ENCODE results near the gene PRKAG2.

PRKAG2 gene

DNA sequence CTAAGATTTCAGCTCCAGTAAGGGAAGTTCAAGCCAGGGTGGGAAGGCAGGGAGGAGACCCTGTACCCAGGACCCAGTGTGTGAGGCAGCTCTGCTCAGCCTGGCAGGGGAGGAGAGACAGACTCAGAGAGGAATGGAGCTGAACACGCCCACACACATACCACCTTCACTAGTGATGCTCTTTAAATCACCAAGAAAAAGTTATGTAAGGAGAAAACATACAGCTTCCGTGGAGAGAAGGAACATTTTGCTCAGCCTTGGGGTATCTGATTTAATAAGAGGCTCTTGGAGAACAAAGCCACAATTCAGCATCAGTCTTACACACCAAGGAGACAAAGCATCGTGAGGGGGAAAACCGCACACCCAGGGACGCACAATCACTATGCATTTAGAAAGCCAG, 62.9 kb downstream of the PRKAG2 start:
- no peak for TF ChIP-seq GATA2 (IDR thresholded peaks at IDR 0.05; ENCODE audit: low read depth, low read length)
- no peak for TF ChIP-seq GATA3 (IDR thresholded peaks at IDR 0.05; ENCODE audit: low read depth, low read length)

DNA sequence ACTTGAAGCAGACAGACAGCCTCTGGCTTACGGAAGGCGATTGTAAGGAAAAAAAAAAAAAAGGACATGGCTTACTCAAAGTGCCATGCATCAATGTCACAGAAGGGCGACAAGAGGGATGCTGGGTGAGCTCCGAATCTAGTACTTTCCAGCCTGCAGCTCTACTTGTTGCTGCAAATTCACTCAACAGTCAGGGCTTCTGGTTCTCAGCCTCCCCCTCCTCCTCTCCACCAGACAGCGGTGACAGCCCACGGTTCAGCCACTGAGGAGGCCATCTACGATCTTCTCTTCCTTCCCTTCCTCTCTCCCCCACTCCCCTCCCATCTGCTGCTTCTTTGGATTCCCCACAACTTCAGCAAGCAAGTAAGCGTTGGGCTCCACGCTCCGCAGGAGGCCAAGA, 63.5 kb downstream of the PRKAG2 start:
- TF ChIP-seq GATA2 (IDR thresholded peaks at IDR 0.05; ENCODE audit: low read depth, low read length) (no peak), GATA3 (IDR thresholded peaks at IDR 0.05; ENCODE audit: low read depth, low read length) (no peak)

DNA sequence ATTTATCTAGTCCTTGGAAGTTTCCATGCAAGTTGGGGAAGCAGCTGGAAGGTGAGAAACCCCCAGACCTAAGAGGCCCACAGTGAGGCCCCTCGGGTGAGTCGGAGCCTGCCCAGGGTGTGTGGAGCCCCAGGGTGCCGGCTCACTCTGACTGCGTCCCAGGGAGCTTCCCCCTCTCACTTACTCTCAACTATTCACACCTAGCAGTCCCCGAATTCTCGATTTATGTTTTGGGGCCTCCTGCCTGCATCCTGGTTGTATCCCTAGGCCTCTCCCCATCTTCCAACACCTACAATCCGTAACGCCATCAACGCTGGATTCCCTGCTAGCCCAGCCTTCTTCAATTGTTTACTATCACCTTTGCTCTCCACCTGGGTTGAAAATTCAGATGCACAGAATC, 63.9 kb downstream of the PRKAG2 start:
- no peak for TF ChIP-seq GATA2 (IDR thresholded peaks at IDR 0.05; ENCODE audit: low read depth, low read length)
- TF ChIP-seq GATA3 (IDR thresholded peaks at IDR 0.05; ENCODE audit: low read depth, low read length) = no peak

DNA sequence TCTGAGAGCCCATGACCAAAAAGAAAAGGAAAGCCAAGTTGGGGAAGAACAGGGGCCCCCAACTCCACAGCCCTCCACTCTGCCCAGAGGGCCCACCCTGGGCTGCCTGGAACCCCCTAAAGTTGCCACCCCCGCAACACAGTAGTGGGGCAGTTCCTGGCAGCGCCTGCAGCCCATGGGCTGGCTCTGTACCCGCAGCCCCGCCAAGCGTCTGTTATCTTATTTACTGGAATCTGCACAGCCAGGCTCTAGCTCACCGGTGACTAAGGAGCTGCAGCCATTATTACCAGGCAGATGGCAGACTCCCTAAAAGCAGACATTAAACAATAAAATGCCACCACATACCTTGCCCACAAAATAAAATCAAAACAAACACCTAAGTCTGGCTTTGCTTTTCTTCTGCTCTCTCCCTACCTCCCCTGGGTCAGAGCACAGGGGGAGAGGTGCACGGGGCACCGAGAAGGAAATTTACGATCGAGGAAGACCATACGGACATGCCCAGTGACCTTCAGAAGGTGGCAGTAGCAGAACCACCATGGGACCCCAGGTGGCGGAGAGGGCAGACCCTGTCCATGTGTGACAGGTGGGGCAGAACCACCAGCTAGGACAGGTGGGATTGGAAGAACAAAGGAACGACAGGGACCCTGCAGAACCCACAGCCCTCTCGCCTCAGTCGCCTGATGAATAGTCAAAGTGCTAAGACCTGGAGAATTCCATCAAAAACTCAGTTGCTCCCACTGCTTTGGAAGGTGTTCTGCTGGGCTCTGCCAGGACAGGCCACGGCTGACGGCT, 66.3 kb downstream of the PRKAG2 start:
- TF ChIP-seq GATA3 (IDR thresholded peaks at IDR 0.05; ENCODE audit: low read depth, low read length) (no peak), GATA2 (IDR thresholded peaks at IDR 0.05; ENCODE audit: low read depth, low read length) (peak; percentile 31)

DNA sequence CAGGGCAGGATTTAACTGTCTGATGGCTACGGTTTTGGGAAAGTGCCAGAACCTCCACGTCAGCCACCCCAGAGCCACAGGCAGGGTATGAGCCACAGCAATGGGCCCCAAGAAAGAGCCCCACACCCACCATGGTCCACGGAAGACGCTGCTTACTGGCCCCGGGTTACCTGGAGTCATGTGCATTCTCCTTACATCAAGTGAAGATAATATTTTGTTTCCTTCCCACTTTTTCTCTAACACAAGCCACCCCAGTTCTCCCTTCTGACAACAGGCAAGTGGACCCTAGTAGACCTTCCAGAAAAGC, 67.1 kb downstream of the PRKAG2 start:
- TF ChIP-seq GATA3 (IDR thresholded peaks at IDR 0.05; ENCODE audit: low read depth, low read length) = no peak
- no peak for TF ChIP-seq GATA2 (IDR thresholded peaks at IDR 0.05; ENCODE audit: low read depth, low read length)

DNA sequence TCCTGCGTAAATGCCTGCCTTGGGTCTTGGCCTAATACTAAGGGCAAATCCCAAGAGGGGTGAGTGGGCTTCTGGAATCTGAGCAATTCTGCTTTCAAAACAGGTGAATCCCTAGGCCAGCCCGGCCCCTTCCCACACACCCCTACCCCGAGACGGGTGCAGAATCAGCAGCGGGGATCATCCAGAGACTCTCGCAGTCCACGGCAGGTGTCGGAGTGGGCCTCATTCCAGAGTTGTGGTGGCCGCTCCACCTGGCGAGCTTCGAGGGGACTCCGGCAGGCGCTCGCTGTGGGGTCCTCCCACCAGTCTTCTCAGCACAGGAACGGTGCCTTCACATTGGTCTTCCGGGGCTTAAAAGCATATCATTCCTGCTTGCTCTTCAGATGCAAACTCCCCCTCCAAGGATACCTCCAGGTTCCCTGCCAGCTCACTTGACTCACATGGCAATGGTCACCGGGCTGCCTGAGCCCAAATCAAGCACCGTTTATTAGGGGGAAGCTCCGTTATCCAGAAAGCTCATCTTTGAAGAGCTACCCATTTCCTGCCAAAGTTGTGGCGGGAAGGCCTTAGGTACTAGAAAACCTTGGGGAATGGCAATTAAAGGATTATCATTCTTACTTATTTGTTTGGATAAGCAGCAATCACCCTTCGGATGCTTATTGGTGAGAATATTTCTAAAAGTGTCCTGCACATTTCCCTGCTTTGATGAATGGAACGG, 67.6 kb downstream of the PRKAG2 start:
- TF ChIP-seq GATA2 (IDR thresholded peaks at IDR 0.05; ENCODE audit: low read depth, low read length) (no peak), GATA3 (IDR thresholded peaks at IDR 0.05; ENCODE audit: low read depth, low read length) (no peak)

DNA sequence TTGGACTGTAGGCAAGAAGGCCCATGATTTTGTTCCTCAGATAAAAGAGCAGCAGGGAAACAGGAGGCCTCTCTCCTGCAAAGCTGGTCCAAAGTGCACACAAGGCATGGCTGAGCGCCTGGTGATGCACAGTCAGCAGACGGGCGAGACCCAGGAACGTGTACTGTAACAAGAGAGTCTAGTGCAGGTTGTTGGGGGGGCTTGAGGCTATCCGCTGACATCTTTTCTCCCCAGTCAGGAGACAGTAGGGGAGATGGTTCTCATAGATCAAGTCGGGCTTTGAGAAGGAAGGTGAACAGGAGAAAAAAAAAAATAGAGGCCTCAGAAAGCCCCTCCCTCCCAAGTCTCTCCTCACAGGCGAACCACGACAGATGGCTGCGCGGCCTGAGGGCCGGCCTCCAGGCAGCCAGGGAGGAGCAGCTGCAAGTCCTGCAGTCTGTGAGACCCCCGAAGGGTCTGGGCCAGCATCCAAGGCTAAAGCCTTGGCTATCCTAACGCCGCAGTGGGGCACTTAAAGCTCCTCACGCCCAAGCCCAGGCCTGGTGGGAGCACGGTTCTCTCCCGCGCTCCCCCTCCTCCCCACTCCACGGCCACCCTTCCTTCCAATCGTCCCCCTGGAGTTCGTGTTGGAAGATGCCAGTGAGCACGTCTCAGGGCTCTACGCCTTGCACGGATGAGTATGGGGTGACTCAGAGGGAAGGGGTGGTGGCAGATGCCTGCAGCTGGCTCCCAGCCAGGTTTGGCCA, 68.3 kb downstream of the PRKAG2 start:
- TF ChIP-seq GATA3 (IDR thresholded peaks at IDR 0.05; ENCODE audit: low read depth, low read length) = no peak
- no peak for TF ChIP-seq GATA2 (IDR thresholded peaks at IDR 0.05; ENCODE audit: low read depth, low read length)

DNA sequence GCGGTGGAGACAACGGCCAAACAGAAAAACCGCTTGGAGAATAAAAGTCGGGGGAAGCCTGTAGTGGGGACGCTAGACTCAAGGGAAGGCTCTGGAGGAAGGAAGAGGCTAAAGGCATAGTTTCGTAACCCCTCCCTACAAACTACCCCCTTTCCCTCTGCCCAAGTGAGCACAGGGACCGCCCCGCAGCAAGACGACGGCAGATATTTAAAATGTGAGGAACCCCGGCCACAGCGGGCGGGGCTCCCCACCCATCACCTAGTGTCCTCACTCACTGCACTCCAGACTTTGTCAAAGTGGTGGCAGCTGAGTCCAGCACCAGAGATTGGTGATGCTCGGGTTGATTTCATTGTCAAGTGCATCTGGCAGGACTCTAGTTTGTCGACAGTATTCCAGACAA, 69.1 kb downstream of the PRKAG2 start:
- TF ChIP-seq GATA3 (IDR thresholded peaks at IDR 0.05; ENCODE audit: low read depth, low read length) (no peak), GATA2 (IDR thresholded peaks at IDR 0.05; ENCODE audit: low read depth, low read length) (no peak)

DNA sequence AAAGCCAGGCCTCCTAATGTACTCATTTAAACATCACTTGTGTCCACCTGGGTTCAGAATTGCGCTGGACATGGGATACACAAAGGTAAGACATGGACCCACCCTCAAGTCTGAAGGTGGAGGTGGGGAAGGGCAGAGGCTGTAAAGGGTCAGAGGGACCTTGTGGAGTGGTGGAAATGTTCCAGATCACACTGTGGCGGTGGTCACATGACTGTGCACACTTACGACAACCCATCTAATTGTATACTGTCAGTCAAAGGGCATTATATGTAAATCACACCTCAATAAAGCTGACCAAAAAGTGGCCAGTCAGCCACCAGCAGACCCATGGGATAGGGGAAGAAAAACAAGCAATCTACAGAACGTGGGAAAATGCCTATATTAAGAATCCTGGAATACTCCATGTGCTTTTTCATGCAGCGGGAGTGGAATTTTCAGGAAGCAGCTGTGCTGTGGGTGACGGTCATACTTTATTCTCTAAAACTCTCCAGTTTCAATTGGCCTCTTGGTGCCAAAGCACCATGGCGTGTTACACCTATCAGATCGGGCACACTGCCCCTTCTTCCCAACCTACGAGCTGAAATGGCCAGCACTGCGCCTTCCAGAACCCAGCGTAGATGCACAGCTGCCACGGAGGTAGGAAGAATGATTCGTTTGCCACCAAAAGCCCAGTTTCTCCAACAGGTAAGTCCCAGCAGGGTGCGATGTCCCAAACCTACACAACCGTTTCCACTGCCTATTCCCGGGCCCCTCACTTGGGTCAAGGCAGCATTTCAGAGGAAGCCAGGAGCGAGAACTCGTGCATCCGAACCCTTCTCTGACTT, 69.8 kb downstream of the PRKAG2 start:
- TF ChIP-seq GATA2 (IDR thresholded peaks at IDR 0.05; ENCODE audit: low read depth, low read length) = no peak
- TF ChIP-seq GATA3 (IDR thresholded peaks at IDR 0.05; ENCODE audit: low read depth, low read length) = no peak

DNA sequence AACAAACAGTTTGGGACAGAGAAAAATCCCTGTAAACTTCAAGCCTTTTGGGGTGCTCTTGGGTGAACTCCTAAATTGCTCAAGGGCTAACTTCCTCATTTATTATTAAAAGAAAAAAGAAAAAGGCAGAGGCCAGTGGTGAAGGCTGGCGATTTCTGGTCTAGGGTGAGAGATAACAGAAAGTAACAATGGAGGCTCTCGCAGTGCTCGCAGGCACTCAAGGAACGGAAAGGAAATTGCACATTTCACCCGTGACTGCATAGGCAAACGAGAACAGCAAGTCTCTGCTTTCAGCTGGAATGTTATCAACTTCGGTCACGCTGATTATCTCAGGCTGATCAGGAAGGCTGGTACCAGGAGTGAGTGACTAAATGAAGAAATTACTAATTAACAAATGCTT, 70.7 kb downstream of the PRKAG2 start:
- TF ChIP-seq GATA3 (IDR thresholded peaks at IDR 0.05; ENCODE audit: low read depth, low read length) (no peak), GATA2 (IDR thresholded peaks at IDR 0.05; ENCODE audit: low read depth, low read length) (no peak)

DNA sequence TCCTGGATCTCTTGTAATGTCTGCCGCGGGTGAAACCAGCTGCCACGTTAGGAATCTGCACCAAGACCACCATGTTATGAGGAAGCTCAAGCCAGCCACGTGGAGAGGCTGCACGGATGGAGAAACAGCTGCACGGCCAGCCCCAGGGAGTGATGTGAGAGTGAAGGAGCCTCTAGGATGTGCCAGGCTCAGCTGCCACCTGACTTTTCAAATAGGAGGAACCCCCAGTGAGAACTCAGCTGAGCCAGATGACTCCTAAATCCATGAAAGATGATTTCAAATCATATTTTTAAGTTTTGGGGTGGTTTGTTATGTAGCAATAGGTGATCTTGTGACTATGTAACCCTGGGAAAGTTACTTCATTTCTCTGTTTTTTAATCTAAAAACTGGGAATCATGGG, 71.7 kb downstream of the PRKAG2 start:
- TF ChIP-seq GATA3 (IDR thresholded peaks at IDR 0.05; ENCODE audit: low read depth, low read length) = no peak
- no peak for TF ChIP-seq GATA2 (IDR thresholded peaks at IDR 0.05; ENCODE audit: low read depth, low read length)

DNA sequence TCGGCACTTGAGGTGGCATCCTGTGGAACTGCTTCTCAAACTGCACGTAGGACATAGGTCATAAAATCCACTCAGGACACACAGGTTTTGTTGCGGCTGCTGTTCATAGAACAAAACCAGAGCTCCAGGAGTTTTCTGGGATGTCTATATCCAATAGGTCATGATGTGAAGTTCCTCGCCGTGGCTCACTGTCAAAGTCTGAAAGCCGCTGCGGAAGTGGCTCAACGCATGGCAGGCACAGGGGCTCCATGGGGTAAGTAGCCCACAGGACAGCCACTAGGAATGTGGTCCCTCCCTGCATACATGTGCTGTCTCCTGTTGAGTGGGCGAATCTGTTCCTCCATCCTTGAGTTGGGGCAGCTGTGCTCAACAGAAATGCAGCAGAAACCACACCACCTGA, 72.2 kb downstream of the PRKAG2 start:
- no peak for TF ChIP-seq GATA2 (IDR thresholded peaks at IDR 0.05; ENCODE audit: low read depth, low read length)
- TF ChIP-seq GATA3 (IDR thresholded peaks at IDR 0.05; ENCODE audit: low read depth, low read length) = no peak

DNA sequence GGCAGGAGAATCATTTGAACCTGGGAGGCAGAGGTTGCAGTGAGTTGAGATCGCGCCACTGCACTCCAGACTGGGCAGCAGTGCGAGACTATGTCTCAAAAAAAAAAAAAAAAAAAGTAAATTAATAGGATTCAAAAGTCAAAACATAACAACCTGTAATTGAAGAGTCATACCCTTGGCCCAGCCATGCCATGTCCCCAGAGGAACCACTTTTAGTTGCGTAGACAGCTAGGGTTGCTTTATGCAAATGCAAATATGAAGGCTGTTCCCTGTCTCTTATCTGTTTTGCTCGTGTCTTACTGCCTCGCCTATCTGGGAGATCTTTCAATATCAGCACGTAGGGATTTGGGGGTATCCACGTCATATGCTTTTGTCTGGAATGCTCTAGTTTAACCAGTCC, 73.1 kb downstream of the PRKAG2 start:
- TF ChIP-seq GATA3 (IDR thresholded peaks at IDR 0.05; ENCODE audit: low read depth, low read length) = no peak
- TF ChIP-seq GATA2 (IDR thresholded peaks at IDR 0.05; ENCODE audit: low read depth, low read length) = no peak

DNA sequence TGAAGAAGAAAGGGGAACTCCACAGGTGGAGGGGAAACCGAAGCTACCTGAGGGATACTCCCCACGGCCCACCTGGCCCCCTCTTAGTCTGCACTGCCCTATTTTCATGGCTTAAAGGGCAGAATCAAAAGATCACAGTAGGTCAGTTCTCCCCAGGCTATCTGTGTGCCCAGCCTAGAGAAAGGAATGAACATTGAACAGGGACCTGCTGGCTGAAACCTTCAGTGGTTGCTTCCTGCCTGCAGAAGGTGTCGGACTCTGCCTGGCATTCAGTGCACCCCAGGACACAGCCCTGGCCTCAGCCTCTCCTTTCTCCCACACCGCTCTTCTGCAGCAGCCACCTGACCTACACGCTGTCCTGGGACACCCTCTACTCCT, 74.5 kb downstream of the PRKAG2 start:
- TF ChIP-seq GATA3 (IDR thresholded peaks at IDR 0.05; ENCODE audit: low read depth, low read length) (no peak), GATA2 (IDR thresholded peaks at IDR 0.05; ENCODE audit: low read depth, low read length) (no peak)

All from SH-SY5Y (cell line).